ENCODE results near the gene FHIT.

GRCh38 chr3:60225848-60226247 lies 1025.4 kb downstream of the FHIT start:
- TF ChIP-seq POLR2AphosphoS5 (IDR thresholded peaks at IDR 0.05): no peak
- TF ChIP-seq POLR2A (IDR thresholded peaks at IDR 0.05; ENCODE audit: low read depth): no peak
- no peak for TF ChIP-seq CTCF (IDR thresholded peaks at IDR 0.05)

Data from esophagus muscularis mucosa (tissue), 3 donors.